ENCODE measurements around the gene FBLN2.

FBLN2 gene

GRCh38 chr3:13648060-13649001, 99.4 kb downstream of the FBLN2 start:
- peak; percentile 46 for DNase-seq (ENCODE audit: low read depth)

- DNase-seq (ENCODE audit: low read depth), result peak; percentile 25
These were observed 101.5 kb downstream of the FBLN2 start for GRCh38 chr3:13650210-13651056.

- DNase-seq (ENCODE audit: low read depth), result no peak
These were observed 102.1 kb downstream of the FBLN2 start for GRCh38 chr3:13651057-13651400.

GRCh38 chr3:13651775-13652428, 103.0 kb downstream of the FBLN2 start:
- DNase-seq (ENCODE audit: low read depth), result no peak

- no peak for DNase-seq (ENCODE audit: low read depth)
These were observed 103.8 kb downstream of the FBLN2 start for GRCh38 chr3:13652728-13653127.

- no peak for DNase-seq (ENCODE audit: low read depth)
These were observed 104.8 kb downstream of the FBLN2 start for GRCh38 chr3:13653631-13654279.

GRCh38 chr3:13654330-13655060, 105.6 kb downstream of the FBLN2 start:
- DNase-seq (ENCODE audit: low read depth), result no peak

GRCh38 chr3:13655061-13655913, 106.4 kb downstream of the FBLN2 start:
- no peak for DNase-seq (ENCODE audit: low read depth)

GRCh38 chr3:13656584-13657301, 107.8 kb downstream of the FBLN2 start:
- DNase-seq (ENCODE audit: low read depth), result no peak

- no peak for DNase-seq (ENCODE audit: low read depth)
These were observed 108.9 kb downstream of the FBLN2 start for GRCh38 chr3:13657660-13658435.

GRCh38 chr3:13658681-13659080, 109.8 kb downstream of the FBLN2 start:
- no peak for DNase-seq (ENCODE audit: low read depth)

GRCh38 chr3:13659221-13659969, 110.5 kb downstream of the FBLN2 start:
- no peak for DNase-seq (ENCODE audit: low read depth)

- no peak for DNase-seq (ENCODE audit: low read depth)
These were observed 111.3 kb downstream of the FBLN2 start for GRCh38 chr3:13660042-13660874.

- no peak for DNase-seq (ENCODE audit: low read depth)
These were observed 112.2 kb downstream of the FBLN2 start for GRCh38 chr3:13661121-13661520.

- no peak for DNase-seq (ENCODE audit: low read depth)
These were observed 113.4 kb downstream of the FBLN2 start for GRCh38 chr3:13662238-13662847.

GRCh38 chr3:13663781-13664535, 115.0 kb downstream of the FBLN2 start:
- no peak for DNase-seq (ENCODE audit: low read depth)

All from GM04504 (cell line).